Myometrial cell (primary cell): ENCODE measurements around the gene KCTD12. TPM values are rescaled to one million over a fixed set of nuclear protein-coding genes. Genes with fewer than 3 reads are reported as not detected.

Experiments
- total RNA-seq: library from RNA; depleted of rRNA; stranded (reverse); fragments of >200 nt; gene quantifications from 2 replicates; pipeline ENCODE4 v1.2.3, GENCODE V29; 2015

The KCTD12 gene
- 10.1 and 13.5 TPM in 2 replicates for total RNA-seq

DNA sequence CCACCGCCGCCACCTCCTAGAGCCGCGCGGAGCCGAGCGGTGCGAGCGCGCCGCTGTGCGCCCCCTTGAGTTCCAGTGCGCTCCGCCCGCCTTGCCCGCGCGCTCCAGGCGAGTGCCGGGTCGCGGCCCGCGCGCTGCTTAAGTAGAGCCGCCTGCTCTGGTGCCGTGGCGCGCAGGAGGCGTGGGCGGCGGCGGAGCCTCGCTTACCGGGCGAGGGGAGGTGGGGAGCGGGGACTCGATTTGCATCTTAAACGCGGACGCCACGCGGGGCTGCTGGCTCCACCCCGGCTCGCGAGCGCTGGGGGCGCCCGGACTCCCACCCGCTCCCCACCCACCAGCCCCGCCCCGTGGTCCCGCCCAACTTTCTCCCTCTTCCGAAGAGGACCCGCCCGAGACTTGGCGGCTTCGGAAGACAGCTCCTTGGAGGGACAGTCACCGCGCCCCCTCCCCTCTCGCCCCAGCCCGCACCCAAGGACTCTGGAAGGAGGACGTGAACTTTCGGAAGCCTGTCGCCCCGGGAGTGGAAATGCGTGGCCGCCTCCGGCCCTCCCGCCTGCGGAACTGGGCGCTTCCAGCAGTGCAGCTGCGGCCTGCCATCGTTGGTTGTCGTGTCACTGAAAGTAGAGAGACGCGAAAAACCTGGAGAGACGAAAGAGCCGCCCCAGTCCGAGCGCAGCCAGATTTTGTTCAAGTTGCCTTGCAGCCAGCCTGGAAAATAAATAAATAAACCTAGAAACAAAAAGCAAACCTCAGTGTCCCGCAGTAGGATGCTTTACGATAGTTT is at the start of gene KCTD12:
TSS of gene KCTD12 (minus strand) at position 114 of the 784 bp plus-strand sequence. CDS start 257 bp downstream, outside the sequence.

Other genes starting within 250 kb of the KCTD12 start
- not detected in 2 replicates for gene ACOD1, start 62.1 kb upstream of the KCTD12 start, total RNA-seq
- gene CLN5, start 105.7 kb upstream of the KCTD12 start, total RNA-seq = 31.9 and 32.0 TPM in 2 replicates
- 31.4 and 39.7 TPM in 2 replicates for gene FBXL3, start 140.8 kb upstream of the KCTD12 start, total RNA-seq